DOHH2 (cell line): Measurements from ENCODE around the gene JKAMP.

ENCODE experiments used
- H3F3A ChIP-seq: fragments of 200-600 bp; sonication (generic), shearing (Covaris generic); 2 replicates; pipeline ENCODE4 v1.6.0; 2016; ENCODE audit warnings: antibody characterized with exemption, mild to moderate bottlenecking; ENCODE audit not compliant: control insufficient read depth, insufficient read depth
- H3K27ac ChIP-seq: fragments of 200-600 bp; sonication (generic); 2 replicates; pipeline ENCODE4 v1.5.1; 2014; ENCODE audit warnings: low read depth, mild to moderate bottlenecking, low read length, moderate library complexity
- H3K27me3 ChIP-seq: fragments of 200-600 bp; sonication (generic); 2 replicates; pipeline ENCODE4 v1.6.1; 2014; ENCODE audit warnings: mild to moderate bottlenecking, low read length, mixed read lengths; ENCODE audit not compliant: control insufficient read depth
- H3K36me3 ChIP-seq: fragments of 200-600 bp; sonication (generic); 2 replicates; pipeline ENCODE4 v1.6.1; 2014; ENCODE audit warnings: mild to moderate bottlenecking, low read length, moderate library complexity, mixed read lengths; ENCODE audit not compliant: control insufficient read depth
- H3K4me1 ChIP-seq: fragments of 200-600 bp; sonication (generic); 2 replicates; pipeline ENCODE4 v1.6.1; 2014; ENCODE audit warnings: mild to moderate bottlenecking, low read length, mixed read lengths; ENCODE audit not compliant: control insufficient read depth
- H3K4me2 ChIP-seq: fragments of 200-600 bp; sonication (generic); 2 replicates; pipeline ENCODE4 v1.6.0; 2014; ENCODE audit warnings: mild to moderate bottlenecking, low read length, moderate library complexity
- H3K4me3 ChIP-seq: fragments of 200-600 bp; sonication (generic); 2 replicates; pipeline ENCODE4 v1.5.1; 2014; ENCODE audit warnings: mild to moderate bottlenecking, low read length, mixed read lengths
- H3K79me2 ChIP-seq: fragments of 200-600 bp; sonication (generic); 2 replicates; pipeline ENCODE4 v1.6.1; 2014; ENCODE audit warnings: mild to moderate bottlenecking, low read length, mixed read lengths; ENCODE audit not compliant: control insufficient read depth
- H3K9me2 ChIP-seq: fragments of 200-600 bp; sonication (generic); replicated peaks from 2 replicates; pipeline ENCODE4 v1.6.1; 2014; ENCODE audit warnings: mild to moderate bottlenecking, low read length, mixed read lengths; ENCODE audit not compliant: control insufficient read depth
- H3K9me3 ChIP-seq: fragments of 200-600 bp; sonication (generic); 2 replicates; pipeline ENCODE4 v1.6.1; 2014; ENCODE audit warnings: antibody characterized with exemption, low read length, mixed read lengths; ENCODE audit not compliant: control insufficient read depth, insufficient read depth
- H4K20me1 ChIP-seq: fragments of 200-600 bp; sonication (generic); 2 replicates; pipeline ENCODE4 v1.6.0; 2014; ENCODE audit warnings: low read depth, mild to moderate bottlenecking, antibody characterized with exemption, low read length, moderate library complexity; ENCODE audit not compliant: control insufficient read depth, insufficient read depth
- EZH2phosphoT487 ChIP-seq: fragments of 200-600 bp; sonication (generic); IDR thresholded peaks from 2 replicates; pipeline ENCODE4 v1.6.1; 2017; ENCODE audit warnings: borderline replicate concordance, mild to moderate bottlenecking, antibody characterized with exemption, low read length, moderate library complexity, mixed read lengths
- TF ChIP-seq, protein P1 (sequence below): fragments of 200-600 bp; sonication (generic); IDR thresholded peaks from one replicate; pipeline ENCODE4 v1.5.1; 2014; ENCODE audit warnings: antibody characterized with exemption, mild to moderate bottlenecking, low read depth, low read length; ENCODE audit not compliant: poor library complexity, severe bottlenecking

The JKAMP gene

GRCh38 chr14:59530349-59530748 is 46.0 kb downstream of the JKAMP start:
- H4K20me1 ChIP-seq: no peaks in the 10 kb centered on the region
- no peaks in the 10 kb centered on the region for H3K9me2 ChIP-seq
- H3K79me2 ChIP-seq: no peaks in the 10 kb centered on the region
- H3K4me2 ChIP-seq: no peak overlapping the region
- TF ChIP-seq, protein P1, sequence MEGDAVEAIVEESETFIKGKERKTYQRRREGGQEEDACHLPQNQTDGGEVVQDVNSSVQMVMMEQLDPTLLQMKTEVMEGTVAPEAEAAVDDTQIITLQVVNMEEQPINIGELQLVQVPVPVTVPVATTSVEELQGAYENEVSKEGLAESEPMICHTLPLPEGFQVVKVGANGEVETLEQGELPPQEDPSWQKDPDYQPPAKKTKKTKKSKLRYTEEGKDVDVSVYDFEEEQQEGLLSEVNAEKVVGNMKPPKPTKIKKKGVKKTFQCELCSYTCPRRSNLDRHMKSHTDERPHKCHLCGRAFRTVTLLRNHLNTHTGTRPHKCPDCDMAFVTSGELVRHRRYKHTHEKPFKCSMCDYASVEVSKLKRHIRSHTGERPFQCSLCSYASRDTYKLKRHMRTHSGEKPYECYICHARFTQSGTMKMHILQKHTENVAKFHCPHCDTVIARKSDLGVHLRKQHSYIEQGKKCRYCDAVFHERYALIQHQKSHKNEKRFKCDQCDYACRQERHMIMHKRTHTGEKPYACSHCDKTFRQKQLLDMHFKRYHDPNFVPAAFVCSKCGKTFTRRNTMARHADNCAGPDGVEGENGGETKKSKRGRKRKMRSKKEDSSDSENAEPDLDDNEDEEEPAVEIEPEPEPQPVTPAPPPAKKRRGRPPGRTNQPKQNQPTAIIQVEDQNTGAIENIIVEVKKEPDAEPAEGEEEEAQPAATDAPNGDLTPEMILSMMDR: no peak
- TF ChIP-seq EZH2phosphoT487: no peak
- H3K27me3 ChIP-seq: no peaks in the 10 kb centered on the region
- H3K36me3 ChIP-seq: no peaks in the 10 kb centered on the region
- H3K4me1 ChIP-seq: no peaks in the 10 kb centered on the region
- H3K4me3 ChIP-seq: no peak overlapping the region
- no peaks in the 10 kb centered on the region for H3K9me3 ChIP-seq
- H3K27ac ChIP-seq: no peak overlapping the region
- H3F3A ChIP-seq: no peaks in the 10 kb centered on the region

DNA sequence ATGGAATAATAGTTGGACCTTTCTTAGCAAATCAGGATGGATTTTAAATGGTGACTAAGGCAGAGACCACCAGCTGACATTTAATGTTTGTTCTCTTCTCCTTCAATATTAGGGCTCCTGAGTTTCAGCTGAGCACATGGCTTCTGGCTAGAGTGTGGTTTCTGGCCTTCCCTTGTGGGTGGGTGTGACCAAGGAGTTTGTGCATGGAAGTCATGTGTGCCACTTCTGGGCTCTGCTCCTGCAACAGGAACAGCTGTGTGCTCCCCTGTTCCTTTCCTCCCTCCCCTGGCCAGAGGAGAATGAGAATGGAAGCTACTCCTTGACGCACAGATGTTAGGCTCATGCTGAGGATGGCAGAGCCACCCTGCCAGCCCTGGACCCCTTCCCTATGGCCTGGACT is 48.1 kb downstream of the JKAMP start:
- no peaks in the 10 kb centered on the region for H3K4me1 ChIP-seq
- H4K20me1 ChIP-seq: no peaks in the 10 kb centered on the region
- TF ChIP-seq EZH2phosphoT487: no peak
- TF ChIP-seq, protein P1: no peak
- H3K27ac ChIP-seq: no peak overlapping the region
- no peaks in the 10 kb centered on the region for H3K27me3 ChIP-seq
- no peak overlapping the region for H3K4me3 ChIP-seq
- H3F3A ChIP-seq: no peaks in the 10 kb centered on the region
- H3K79me2 ChIP-seq: no peaks in the 10 kb centered on the region
- no peaks in the 10 kb centered on the region for H3K36me3 ChIP-seq
- H3K9me2 ChIP-seq: no peaks in the 10 kb centered on the region
- H3K4me2 ChIP-seq: no peak overlapping the region
- no peaks in the 10 kb centered on the region for H3K9me3 ChIP-seq

DNA sequence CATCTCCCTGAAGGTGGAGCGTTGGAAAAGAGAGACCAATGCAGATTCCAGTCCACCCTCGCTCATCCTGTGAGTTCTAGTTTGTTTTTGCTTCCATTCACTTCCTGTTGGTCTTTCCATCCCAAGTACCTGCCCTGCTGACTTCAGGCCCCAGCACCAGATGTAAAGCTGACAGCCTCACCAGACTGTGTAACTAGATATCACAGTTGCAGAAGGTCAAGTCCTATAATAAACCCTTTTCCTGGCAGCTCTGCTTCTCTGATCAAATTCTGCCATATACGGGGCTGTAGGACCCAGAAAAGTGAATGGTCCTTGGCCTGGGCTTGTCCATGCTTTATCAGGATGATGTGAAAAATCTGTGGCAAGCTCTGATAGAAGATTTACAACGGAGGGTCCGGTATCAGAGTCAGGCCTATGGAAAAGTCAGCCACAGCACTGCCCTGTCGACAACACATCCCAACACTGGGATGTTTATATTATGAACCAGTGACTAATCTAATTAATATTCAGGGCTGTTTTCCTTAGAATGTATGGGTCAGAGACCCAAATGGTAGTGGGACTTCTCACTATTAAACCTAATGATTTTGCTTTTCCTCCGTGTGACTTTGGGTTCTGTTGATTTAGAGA is 50.2 kb downstream of the JKAMP start:
- Histone ChIP-seq H3K36me3 (no peaks in the 10 kb centered on the region), H3K4me3 (no peak overlapping the region), H3K27ac (no peak overlapping the region), H3F3A (no peaks in the 10 kb centered on the region), H3K9me2 (no peaks in the 10 kb centered on the region), H3K9me3 (no peaks in the 10 kb centered on the region), H3K79me2 (no peaks in the 10 kb centered on the region), H3K4me1 (no peaks in the 10 kb centered on the region), H3K4me2 (no peak overlapping the region), H4K20me1 (no peaks in the 10 kb centered on the region), H3K27me3 (no peaks in the 10 kb centered on the region)
- TF ChIP-seq, protein P1: no peak
- TF ChIP-seq EZH2phosphoT487: no peak
